HCT116 (cell line): ENCODE results near the gene SNORC. TPM values are rescaled to one million over a fixed set of nuclear protein-coding genes. Genes with fewer than 3 reads are reported as not detected.
"Not testable (repeated sequence)": the region's sequence is repeated elsewhere in the genome, so short reads cannot be mapped to it uniquely, and the experiment has no call there.

Source experiments
- ATAC-seq: fragments of 200-7000 bp; cut with Tn5 transposase; 2 replicates; pipeline ENCODE4 v1.9.1; 2020; ENCODE audit warnings: mild to moderate bottlenecking, moderate library complexity
- BruUV-seq: library from RNA; stranded (reverse); fragments of 400-500 nt; replicated peaks from 2 replicates; lab custom pipeline; 2021; lab: Mats Ljungman, UMichigan
- CTCF ChIA-PET: fragments of 300-600 bp; sonication (Branson Sonifier 250); formaldehyde crosslinking; loops from one replicate; lab custom pipeline; 2021; ENCODE audit warnings: antibody characterized with exemption; lab: Charles Lee
- POLR2A ChIA-PET: fragments of 300-600, 350-600 bp; sonication (Branson Sonifier 250); formaldehyde crosslinking; loops from one replicate; lab custom pipeline; 2021; ENCODE audit warnings: antibody characterized with exemption; lab: Charles Lee
- RAD21 ChIA-PET, 2 experiments: fragments of 300-600 bp; sonication (Branson Sonifier 250); formaldehyde crosslinking; loops; one replicate each; lab custom pipeline; 2023; ENCODE audit warnings: low total read pairs in 2 of 2; ENCODE audit not compliant: uncharacterized antibody in 2 of 2, unreplicated experiment in 2 of 2, low non-redundant PET in 1 of 2; lab: Charles Lee
- DNase-seq: peaks from one replicate; pipeline ENCODE4 v3.0.0-alpha.2; 2010; ENCODE audit warnings: low read depth, low spot score
- H2AFZ ChIP-seq: fragments of 200-600 bp; shearing (Covaris generic), sonication (generic); 2 replicates; pipeline ENCODE4 v1.6.1; 2017; ENCODE audit warnings: low read depth, mixed run types, mixed read lengths, antibody characterized with exemption, low read length; ENCODE audit not compliant: poor library complexity, severe bottlenecking
- H3K27ac ChIP-seq: 2 replicates; pipeline ENCODE4 v1.5.1; 2012; ENCODE audit warnings: low read depth, low read length
- H3K27me3 ChIP-seq: fragments of 200-600 bp; sonication (generic); 2 replicates; pipeline ENCODE4 v1.6.1; 2016; ENCODE audit warnings: mixed run types, low read length, mixed read lengths; ENCODE audit not compliant: insufficient read depth
- H3K36me3 ChIP-seq, 2 experiments: fragments of 200-500 bp in 1 of 2; fragments of 200-600 bp in 1 of 2; sonication (Bioruptor generic) in 1 of 2; sonication (generic) in 1 of 2; 2 replicates each; pipeline versions ENCODE4 v1.5.1 to v1.6.1; 2014 to 2016; ENCODE audit warnings: low read length in 2 of 2, inconsistent platforms in 1 of 2, mixed read lengths in 1 of 2, mixed run types in 1 of 2; ENCODE audit not compliant: insufficient read depth in 2 of 2, control insufficient read depth in 1 of 2
- H3K4me1 ChIP-seq, 2 experiments: fragments of 200-600 bp in 1 of 2; sonication (generic) in 1 of 2; 2 replicates each; pipeline versions ENCODE4 v1.5.1 to v1.6.1; 2012 to 2017; ENCODE audit warnings: low read length in 2 of 2, inconsistent platforms in 1 of 2, mild to moderate bottlenecking in 1 of 2, mixed read lengths in 1 of 2, mixed run types in 1 of 2, moderate library complexity in 1 of 2; ENCODE audit not compliant: insufficient read depth in 2 of 2, control insufficient read depth in 1 of 2
- H3K4me2 ChIP-seq: fragments of 200-600 bp; sonication (generic); 2 replicates; pipeline ENCODE4 v1.6.1; 2017; ENCODE audit warnings: mixed run types, low read length, mixed read lengths
- H3K4me3 ChIP-seq, 2 experiments: fragments of 200-600 bp in 1 of 2; sonication (generic) in 1 of 2; replicated peaks in 1 of 2; 2 replicates each; pipeline ENCODE4 v1.5.1; 2011 to 2016; ENCODE audit warnings: low read length in 2 of 2, control low read depth in 1 of 2, low read depth in 1 of 2, mild to moderate bottlenecking in 1 of 2, mixed read lengths in 1 of 2, mixed run types in 1 of 2
- H3K79me2 ChIP-seq: fragments of 200-600 bp; sonication (generic); 2 replicates; pipeline ENCODE4 v1.6.1; 2017; ENCODE audit warnings: mild to moderate bottlenecking, mixed run types, low read length, moderate library complexity, mixed read lengths; ENCODE audit not compliant: insufficient read depth
- H3K9ac ChIP-seq: fragments of 200-600 bp; sonication (generic); 2 replicates; pipeline ENCODE4 v1.6.1; 2016; ENCODE audit warnings: low read length, mixed read lengths
- H3K9me2 ChIP-seq: fragments of 200-600 bp; sonication (generic), shearing (Covaris generic); 2 replicates; pipeline ENCODE4 v1.6.1; 2017; ENCODE audit warnings: mixed run types, mild to moderate bottlenecking, moderate library complexity; ENCODE audit not compliant: insufficient read depth
- H3K9me3 ChIP-seq, 2 experiments: fragments of 200-500 bp in 1 of 2; fragments of 200-600 bp in 1 of 2; sonication (Bioruptor generic) in 1 of 2; sonication (generic) in 1 of 2; 2 replicates each; pipeline ENCODE4 v1.6.1; 2014 to 2017; ENCODE audit warnings: low read length in 2 of 2, mixed read lengths in 2 of 2, inconsistent platforms in 1 of 2, low read depth in 1 of 2, mild to moderate bottlenecking in 1 of 2, mixed run types in 1 of 2, moderate library complexity in 1 of 2; ENCODE audit not compliant: control insufficient read depth in 1 of 2, insufficient read depth in 1 of 2
- H4K20me1 ChIP-seq: fragments of 200-600 bp; sonication (generic), shearing (Covaris generic); 2 replicates; pipeline ENCODE4 v1.6.1; 2017; ENCODE audit warnings: mixed run types, mild to moderate bottlenecking, moderate library complexity; ENCODE audit not compliant: insufficient read depth
- FOSL1 ChIP-seq: IDR thresholded peaks from 2 replicates; pipeline ENCODE4 v1.6.1; 2012; ENCODE audit warnings: low read depth
- JUND ChIP-seq: IDR thresholded peaks from 2 replicates; pipeline ENCODE4 v1.6.1; 2012
- POLR2AphosphoS5 ChIP-seq: IDR thresholded peaks from 2 replicates; pipeline ENCODE4 v1.6.1; 2011; ENCODE audit warnings: mild to moderate bottlenecking, low read depth, low read length, moderate library complexity
- SIN3A ChIP-seq: IDR thresholded peaks from 2 replicates; pipeline ENCODE4 v1.6.1; 2012; ENCODE audit warnings: low read depth
- TCF7L2 ChIP-seq: IDR thresholded peaks from 2 replicates; pipeline ENCODE4 v1.7.0; 2011; ENCODE audit warnings: borderline replicate concordance, inconsistent platforms; ENCODE audit not compliant: insufficient read depth, insufficient read length; ENCODE audit errors: extremely low read depth
- YY1 ChIP-seq: IDR thresholded peaks from 2 replicates; pipeline ENCODE4 v1.6.1; 2011; ENCODE audit warnings: low read length, low read depth, moderate library complexity, mild to moderate bottlenecking; ENCODE audit not compliant: insufficient replicate concordance; ENCODE audit errors: extremely low read depth
- ZFX ChIP-seq: fragments of 450-650 bp; IDR thresholded peaks from 2 replicates; pipeline ENCODE4 v1.6.1; 2017
- intact Hi-C: fragments of 100-400 bp; cut with micrococcal nuclease; formaldehyde crosslinking; loops from 2 replicates; pipeline ENCODE4 v1.10.0; 2022
- total RNA-seq: library from RNA; stranded (reverse); gene quantifications from one replicate; pipeline ENCODE4 v1.2.1, GENCODE V29; 2021; ENCODE audit not compliant: unreplicated experiment

The SNORC gene
- total RNA-seq, 1 experiment from 2014 or later: 14.0 TPM

DNA sequence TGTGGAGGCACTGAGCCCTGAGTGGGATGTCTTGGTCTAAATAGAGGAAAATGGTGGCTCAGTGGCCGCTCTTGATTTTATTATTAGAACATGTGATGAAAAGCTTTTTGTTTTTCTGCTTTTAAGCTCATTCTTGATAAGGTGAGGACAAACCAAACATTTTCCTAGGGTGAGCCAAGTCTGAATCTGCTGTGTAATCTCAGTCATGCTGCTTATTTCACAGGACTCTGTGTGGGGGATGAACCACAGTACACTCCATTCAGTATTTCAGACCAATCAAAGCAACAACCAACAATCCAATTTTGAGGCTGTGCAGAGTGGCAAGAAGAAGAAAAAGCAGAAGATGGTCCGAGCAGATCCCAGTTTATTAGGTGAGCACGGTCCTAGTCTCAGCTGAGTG is 20.0 kb upstream of the SNORC start:
- no peaks in the 10 kb centered on the region for H3K79me2 ChIP-seq
- intact Hi-C loops: loop anchor here (5.0 kb wide), 1 partner anchor 132 kb away; no protein-coding TSS in a partner anchor
- no peaks in the 10 kb centered on the region for H3K9me3 ChIP-seq
- TF ChIP-seq YY1: no peak
- no peak for TF ChIP-seq TCF7L2
- no peak for TF ChIP-seq SIN3A
- TF ChIP-seq FOSL1: no peak
- no peak for TF ChIP-seq POLR2AphosphoS5
- no peak for TF ChIP-seq ZFX
- TF ChIP-seq JUND: no peak
- ATAC-seq: no peak
- no TSS peak for BruUV-seq
- no peak for DNase-seq
- peaks cover 23 to 26% of the 10 kb centered on the region in 2 experiments; a peak in 3 of 4 replicates for H3K36me3 ChIP-seq
- H4K20me1 ChIP-seq: no peaks in the 10 kb centered on the region
- no peak overlapping the region for H3K27ac ChIP-seq
- RAD21 ChIA-PET: no interaction called here
- no peaks in the 10 kb centered on the region for H3K9me2 ChIP-seq
- CTCF ChIA-PET: no interaction called here
- H3K9ac ChIP-seq: no peak overlapping the region
- no peak overlapping the region for H3K4me2 ChIP-seq
- H3K4me1 ChIP-seq: peaks cover 33 to 41% of the 10 kb centered on the region in 2 experiments
- H3K27me3 ChIP-seq: no peaks in the 10 kb centered on the region
- no peak overlapping the region for H2AFZ ChIP-seq
- POLR2A ChIA-PET: no interaction called here
- no peak overlapping the region for H3K4me3 ChIP-seq

DNA sequence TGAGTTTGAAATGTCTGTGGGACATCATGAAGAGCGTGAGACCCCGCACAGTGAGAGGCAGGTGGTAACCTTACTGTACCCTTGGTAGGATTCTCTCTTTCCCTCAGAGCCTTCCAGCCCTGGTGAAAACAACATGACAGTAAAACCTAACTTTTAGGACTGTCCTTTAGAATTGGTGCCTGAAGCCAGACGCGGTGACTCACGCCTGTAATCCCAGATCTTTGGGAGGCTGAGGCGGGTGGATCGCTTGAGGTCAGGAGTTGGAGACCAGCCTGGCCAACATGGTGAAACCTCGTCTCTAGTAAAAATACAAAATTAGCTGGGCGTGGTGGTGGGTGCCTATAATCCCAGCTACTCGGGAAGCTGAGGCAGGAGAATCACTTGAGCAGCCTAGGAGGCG is 18.0 kb upstream of the SNORC start:
- Histone ChIP-seq H3K4me2 (peak overlapping the region; percentile 26), H3K36me3 (peaks cover 11 to 17% of the 10 kb centered on the region in 2 experiments; a peak in 3 of 4 replicates), H3K4me1 (peaks cover 53 to 62% of the 10 kb centered on the region in 2 experiments)
- H4K20me1 ChIP-seq, H3K9me3 ChIP-seq, H2AFZ ChIP-seq, POLR2A ChIA-PET, H3K9me2 ChIP-seq, H3K4me3 ChIP-seq, BruUV-seq, H3K27ac ChIP-seq, H3K79me2 ChIP-seq, H3K9ac ChIP-seq, DNase-seq, H3K27me3 ChIP-seq, RAD21 ChIA-PET: not testable (repeated sequence)
- CTCF ChIA-PET: interaction anchor here (0.6 to 2.9 kb wide), 9 partner anchors 8 to 274 kb away, joined by 3 to 32 read pairs (median 4); partner anchors contain the start of gene NEU2
- ATAC-seq: peak; percentile 30
- 0 out of 2 replicates have a peak, but pooled peaks have one; percentile 12 for TF ChIP-seq FOSL1
- intact Hi-C loops: loop anchor here (5.0 kb wide), 1 partner anchor 130 kb away; no protein-coding TSS in a partner anchor
